GM10248 (cell line): ENCODE results near the gene ZCRB1.

Experiments used
- CTCF ChIA-PET: fragments of 300-600 bp; sonication (Branson Sonifier 250); formaldehyde crosslinking; extraction: SDS; loops from one replicate; lab custom pipeline; 2021; ENCODE audit warnings: antibody characterized with exemption; lab: Yijun Ruan, JAX
- POLR2A ChIA-PET: fragments of 350-650 bp; sonication (Branson Sonifier 250); formaldehyde crosslinking; extraction: SDS; loops from one replicate; lab custom pipeline; 2020; ENCODE audit warnings: antibody characterized with exemption; lab: Yijun Ruan, JAX
- DNase-seq: peaks from one replicate; pipeline ENCODE4 v3.0.0; 2012; ENCODE audit errors: extremely low spot score
- CTCF ChIP-seq: IDR thresholded peaks from 2 replicates; pipeline ENCODE4 v1.5.1; 2012; ENCODE audit warnings: mild to moderate bottlenecking, low read depth; ENCODE audit errors: extremely low read depth, missing control alignments, control extremely low read depth

ZCRB1 gene

DNA sequence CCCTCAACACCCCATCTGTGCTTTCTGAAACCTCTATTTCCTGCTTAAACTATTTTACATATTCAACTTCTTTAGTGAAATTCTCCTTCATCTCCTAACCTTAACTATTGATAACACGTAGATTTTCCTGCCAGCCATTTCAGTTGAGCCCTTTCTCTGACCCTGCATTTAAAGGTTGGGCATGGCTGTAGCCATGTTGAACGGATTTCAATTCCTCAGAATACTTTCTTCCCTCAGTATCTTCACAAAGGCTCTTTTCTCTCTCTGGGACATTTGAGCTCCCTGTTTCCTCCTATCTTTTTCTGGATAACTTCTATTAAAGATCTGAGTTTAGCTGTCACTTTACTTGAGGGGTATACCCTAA, 1.3 kb upstream of the ZCRB1 start:
- no peak for DNase-seq
- ChIA-PET CTCF (interaction anchor here (0.7 to 1.6 kb wide), 2 partner anchors 45 to 195 kb away, joined by 3 to 6 read pairs; no protein-coding TSS in a partner anchor), POLR2A (no interaction called here)
- no peak for TF ChIP-seq CTCF

DNA sequence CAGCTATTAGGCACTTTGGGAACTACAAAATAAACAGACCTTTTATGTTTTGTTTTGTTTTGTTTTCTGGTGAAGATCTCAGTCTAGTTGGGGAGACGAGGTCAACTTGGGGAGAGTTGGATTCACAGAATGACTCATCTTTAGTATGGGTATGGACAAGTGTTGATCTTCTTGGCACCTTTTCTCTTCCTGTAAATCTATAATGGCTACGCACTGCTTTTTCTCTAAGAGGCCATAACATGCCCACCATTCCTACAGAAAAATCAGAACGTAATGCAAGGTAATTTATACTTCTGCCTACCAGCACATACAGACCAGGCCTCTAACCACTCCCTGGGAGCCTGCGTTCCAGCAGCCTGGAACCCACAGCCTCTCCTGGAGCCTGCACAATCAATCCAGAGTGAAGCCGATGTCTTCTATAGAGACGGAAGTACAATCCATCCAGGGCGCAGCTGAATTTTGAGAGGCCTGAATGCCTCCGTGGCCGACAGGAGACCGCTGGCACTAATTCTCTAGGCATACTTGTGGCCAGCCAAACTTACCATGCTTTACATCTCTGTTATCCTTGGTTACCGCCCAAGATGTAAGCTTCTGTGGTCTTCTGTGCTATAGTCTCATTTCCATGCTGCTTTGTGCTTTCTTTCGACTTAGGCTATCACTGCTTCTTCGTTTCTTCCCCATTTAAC, 790 bp upstream of the ZCRB1 start:
- DNase-seq, result peak; percentile 23
- CTCF ChIA-PET, result interaction anchor here (1.6 kb wide), 1 partner anchor 46 kb away, joined by 6 read pairs; no protein-coding TSS in a partner anchor
- no peak for TF ChIP-seq CTCF
- POLR2A ChIA-PET, result no interaction called here

DNA sequence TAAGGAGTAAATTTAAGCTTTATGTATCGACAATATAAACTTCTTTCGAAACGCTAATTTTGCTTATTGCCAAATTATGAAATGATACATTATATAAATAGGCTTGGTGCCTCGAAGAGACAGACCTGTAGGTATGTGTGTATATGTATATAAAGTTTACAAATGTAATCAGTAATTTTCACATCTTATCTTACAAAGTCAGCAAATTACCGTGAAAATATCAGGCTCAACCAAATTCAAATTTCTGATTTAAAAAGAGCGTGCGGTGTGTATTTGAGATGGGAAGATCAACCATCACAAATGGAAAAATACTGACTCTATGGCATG, 605 bp downstream of the ZCRB1 start:
- CTCF ChIA-PET, result no interaction called here
- POLR2A ChIA-PET, result no interaction called here
- DNase-seq, result no peak
- TF ChIP-seq CTCF, result no peak

- POLR2A ChIA-PET, result interaction anchor here (0.7 kb wide), 1 partner anchor 352 kb away, joined by 3 read pairs; no protein-coding TSS in a partner anchor
- CTCF ChIA-PET, result interaction anchor here (1.2 to 1.4 kb wide), 2 partner anchors 8 to 48 kb away, joined by 3 to 5 read pairs; no protein-coding TSS in a partner anchor
- no peak for DNase-seq
- no peak for TF ChIP-seq CTCF
Measured at GRCh38 chr12:42323856-42324255, 2.0 kb downstream of the ZCRB1 start.

DNA sequence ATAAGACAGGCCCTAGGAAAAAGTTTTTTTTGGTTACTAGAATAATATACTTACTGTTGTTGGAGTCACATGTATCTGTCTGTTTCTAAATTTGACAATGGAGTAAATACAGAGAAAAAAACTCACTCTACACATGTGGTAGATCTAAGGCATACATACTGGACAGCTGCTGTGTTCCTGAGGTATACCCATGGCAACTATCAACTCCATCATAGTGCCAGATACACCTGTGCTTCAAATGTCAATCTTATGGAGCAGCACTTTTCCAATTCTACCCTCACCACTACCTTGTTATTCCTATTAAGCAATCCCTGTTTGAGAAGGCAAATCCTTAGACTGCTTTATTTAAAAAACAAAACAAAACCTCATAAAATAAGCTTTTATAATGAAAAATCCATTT, 3.3 kb downstream of the ZCRB1 start:
- DNase-seq, result no peak
- CTCF ChIA-PET, result interaction anchor here (1.1 to 2.1 kb wide), 4 partner anchors 9 to 49 kb away, joined by 3 to 8 read pairs (median 3); no protein-coding TSS in a partner anchor
- POLR2A ChIA-PET, result no interaction called here
- TF ChIP-seq CTCF, result no peak

GRCh38 chr12:42320796-42321195, 5.1 kb downstream of the ZCRB1 start:
- CTCF ChIA-PET, result interaction anchor here (2.1 kb wide), 1 partner anchor 11 kb away, joined by 8 read pairs; no protein-coding TSS in a partner anchor
- TF ChIP-seq CTCF, result no peak
- POLR2A ChIA-PET, result no interaction called here
- DNase-seq, result no peak
